ENCODE results near the gene SOX6.

The SOX6 gene

GRCh38 chr11:16093889-16094653 lies 262.3 kb downstream of the SOX6 start:
- Mint-ChIP-seq H3K4me3 (no peak overlapping the region), H3K27ac (no peak overlapping the region), H3K36me3 (ENCODE audit: low read depth) (peaks cover 3% of the 10 kb centered on the region), H3K9me3 (no peaks in the 10 kb centered on the region), H3K4me1 (peaks cover 9% of the 10 kb centered on the region), H3K27me3 (ENCODE audit: low read depth, poor library complexity) (no peaks in the 10 kb centered on the region)
- TF ChIP-seq CTCF (IDR thresholded peaks at IDR 0.05): no peak
- no peak for DNase-seq

- Mint-ChIP-seq H3K36me3 (ENCODE audit: low read depth) (peaks cover 3% of the 10 kb centered on the region), H3K9me3 (no peaks in the 10 kb centered on the region), H3K27ac (no peak overlapping the region), H3K4me3 (no peak overlapping the region), H3K27me3 (ENCODE audit: low read depth, poor library complexity) (no peaks in the 10 kb centered on the region), H3K4me1 (peaks cover 9% of the 10 kb centered on the region)
- DNase-seq: no peak
- TF ChIP-seq CTCF (IDR thresholded peaks at IDR 0.05): no peak
Measured at GRCh38 chr11:16091862-16092261, 264.5 kb downstream of the SOX6 start.

GRCh38 chr11:16089481-16089880 lies 266.9 kb downstream of the SOX6 start:
- Mint-ChIP-seq H3K4me1 (peaks cover 16% of the 10 kb centered on the region), H3K36me3 (ENCODE audit: low read depth) (no peaks in the 10 kb centered on the region), H3K9me3 (no peaks in the 10 kb centered on the region), H3K4me3 (no peak overlapping the region), H3K27me3 (ENCODE audit: low read depth, poor library complexity) (no peaks in the 10 kb centered on the region), H3K27ac (no peak overlapping the region)
- TF ChIP-seq CTCF (IDR thresholded peaks at IDR 0.05): no peak
- DNase-seq: no peak

GRCh38 chr11:16088774-16089173 lies 267.6 kb downstream of the SOX6 start:
- no peaks in the 10 kb centered on the region for H3K36me3 Mint-ChIP-seq (ENCODE audit: low read depth)
- no peak for TF ChIP-seq CTCF (IDR thresholded peaks at IDR 0.05)
- no peak for DNase-seq
- H3K4me3 Mint-ChIP-seq: no peak overlapping the region
- no peaks in the 10 kb centered on the region for H3K27me3 Mint-ChIP-seq (ENCODE audit: low read depth, poor library complexity)
- no peaks in the 10 kb centered on the region for H3K9me3 Mint-ChIP-seq
- peaks cover 10% of the 10 kb centered on the region for H3K4me1 Mint-ChIP-seq
- H3K27ac Mint-ChIP-seq: no peak overlapping the region

- no peaks in the 10 kb centered on the region for H3K27me3 Mint-ChIP-seq (ENCODE audit: low read depth, poor library complexity)
- no peaks in the 10 kb centered on the region for H3K9me3 Mint-ChIP-seq
- H3K36me3 Mint-ChIP-seq (ENCODE audit: low read depth): no peaks in the 10 kb centered on the region
- TF ChIP-seq CTCF (IDR thresholded peaks at IDR 0.05): no peak
- H3K4me1 Mint-ChIP-seq: peaks cover 8% of the 10 kb centered on the region
- H3K27ac Mint-ChIP-seq: no peak overlapping the region
- H3K4me3 Mint-ChIP-seq: no peak overlapping the region
- DNase-seq: no peak
Measured at GRCh38 chr11:16087886-16088285, 268.5 kb downstream of the SOX6 start.

GRCh38 chr11:16086229-16086819 lies 270.0 kb downstream of the SOX6 start:
- peak; percentile 19 for DNase-seq
- peaks cover 22% of the 10 kb centered on the region for H3K4me1 Mint-ChIP-seq
- peak overlapping the region; percentile 40 for H3K27ac Mint-ChIP-seq

More at GRCh38 chr11:16086229-16086819, 270.0 kb downstream of the SOX6 start:
- H3K27me3 Mint-ChIP-seq (ENCODE audit: low read depth, poor library complexity): no peaks in the 10 kb centered on the region
- H3K36me3 Mint-ChIP-seq (ENCODE audit: low read depth): no peaks in the 10 kb centered on the region
- no peak overlapping the region for H3K4me3 Mint-ChIP-seq
- no peaks in the 10 kb centered on the region for H3K9me3 Mint-ChIP-seq
- no peak for TF ChIP-seq CTCF (IDR thresholded peaks at IDR 0.05)

Data from nephron progenitor cell (in vitro differentiated cells).